Embryonic facial prominence (tissue), 1 donor: ENCODE data around the gene SIRT5.

Experiments used
- DNase-seq: peaks from one replicate; pipeline ENCODE4 v3.0.0-alpha.2; 2016; ENCODE audit errors: extremely low spot score

Gene SIRT5

DNA sequence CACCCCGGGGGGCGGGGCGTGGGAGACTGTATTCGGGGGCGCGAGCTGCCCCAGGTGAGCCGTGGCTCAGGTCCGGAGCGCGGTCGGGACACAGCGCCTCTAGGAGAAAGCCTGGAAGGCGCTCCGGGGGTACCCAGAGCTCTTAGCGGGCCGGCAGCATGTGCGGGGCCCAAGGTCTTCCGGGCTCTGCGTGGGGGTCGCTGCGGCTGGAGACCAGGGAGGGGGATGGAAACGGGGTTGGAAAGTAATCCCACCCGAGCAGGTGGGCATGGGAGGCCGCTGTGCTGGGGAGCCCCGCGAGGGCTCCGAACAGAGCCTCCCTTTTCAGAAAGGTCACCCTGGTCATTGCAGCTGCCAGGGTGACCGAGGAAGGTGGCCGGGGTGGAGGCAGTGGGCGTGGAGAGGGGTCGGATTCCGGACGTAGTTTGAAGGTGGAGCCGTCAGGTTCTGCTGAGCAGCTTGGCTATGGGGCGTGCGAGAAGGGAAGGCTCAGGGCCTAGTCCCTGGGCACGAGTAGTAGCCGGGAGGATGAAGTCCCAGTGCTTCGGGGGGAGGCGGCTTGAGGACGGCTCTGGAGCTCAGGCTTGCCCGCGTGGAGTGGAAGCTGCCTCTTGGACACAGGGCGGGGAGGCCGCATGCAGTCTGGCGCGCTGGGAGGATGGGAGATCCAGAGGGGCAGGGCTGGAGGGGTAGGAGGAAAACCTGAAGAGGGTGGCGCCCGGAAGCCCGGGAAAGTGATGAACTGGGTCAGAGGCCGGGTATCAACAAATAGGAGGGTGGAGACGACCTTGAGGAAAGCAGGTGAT, at the start of gene SIRT5:
Gene SIRT5 (plus strand): TSS at position 31 of the 806 bp plus-strand sequence. CDS start 9,510 bp downstream, outside the sequence.
- peak; percentile 52 for DNase-seq

DNA sequence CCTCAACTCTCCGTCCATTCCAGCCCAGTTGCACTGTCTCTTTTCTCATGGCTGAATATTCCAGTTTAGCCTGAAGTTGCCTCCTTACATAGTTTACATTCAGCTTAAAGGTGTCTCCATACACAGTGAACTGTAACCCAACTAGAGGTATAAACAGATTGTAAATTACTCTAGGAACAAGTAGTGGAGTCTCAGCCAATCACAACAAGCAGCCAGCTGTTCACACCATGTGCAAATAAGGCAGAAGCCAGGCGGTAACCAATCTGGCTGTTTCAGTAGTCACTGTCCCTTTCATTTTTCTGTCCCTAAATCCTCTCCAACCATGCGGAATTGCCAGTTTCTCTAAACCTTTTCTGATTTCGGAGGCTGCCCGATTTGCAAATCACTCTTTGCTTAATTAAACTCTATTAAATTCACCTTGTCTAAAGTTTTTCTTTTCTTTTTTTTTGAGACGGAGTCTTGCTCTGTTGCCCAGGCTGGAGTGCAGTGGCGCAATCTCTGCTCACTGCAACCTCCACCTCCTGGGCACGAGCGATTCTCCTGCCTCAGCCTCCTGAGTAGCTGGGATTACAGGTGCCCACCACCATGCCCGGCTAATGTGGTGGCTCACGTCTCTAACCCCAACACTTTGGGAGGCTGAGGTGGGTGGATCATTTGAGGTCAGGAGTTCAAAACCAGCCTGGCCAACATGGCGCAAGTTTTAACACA, 49.4 kb upstream of the SIRT5 start:
- DNase-seq = no peak

DNA sequence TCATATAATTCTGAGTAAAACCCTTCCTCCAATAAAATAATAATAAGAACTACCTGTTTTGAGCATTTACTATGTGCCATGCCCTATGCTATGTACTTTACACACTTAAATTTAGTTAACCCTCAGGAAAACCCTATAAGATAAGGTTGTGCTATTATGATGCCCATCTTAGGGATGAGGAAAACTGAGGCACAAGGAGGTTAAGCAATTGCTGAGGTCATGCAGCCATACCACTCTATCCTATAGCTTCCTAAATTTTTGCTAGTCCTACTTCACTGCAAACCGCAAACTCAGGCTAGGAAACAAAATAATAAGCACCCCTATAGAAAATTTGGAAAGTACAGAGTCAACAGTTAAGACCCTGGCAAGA, 48.1 kb upstream of the SIRT5 start:
- no peak for DNase-seq

DNA sequence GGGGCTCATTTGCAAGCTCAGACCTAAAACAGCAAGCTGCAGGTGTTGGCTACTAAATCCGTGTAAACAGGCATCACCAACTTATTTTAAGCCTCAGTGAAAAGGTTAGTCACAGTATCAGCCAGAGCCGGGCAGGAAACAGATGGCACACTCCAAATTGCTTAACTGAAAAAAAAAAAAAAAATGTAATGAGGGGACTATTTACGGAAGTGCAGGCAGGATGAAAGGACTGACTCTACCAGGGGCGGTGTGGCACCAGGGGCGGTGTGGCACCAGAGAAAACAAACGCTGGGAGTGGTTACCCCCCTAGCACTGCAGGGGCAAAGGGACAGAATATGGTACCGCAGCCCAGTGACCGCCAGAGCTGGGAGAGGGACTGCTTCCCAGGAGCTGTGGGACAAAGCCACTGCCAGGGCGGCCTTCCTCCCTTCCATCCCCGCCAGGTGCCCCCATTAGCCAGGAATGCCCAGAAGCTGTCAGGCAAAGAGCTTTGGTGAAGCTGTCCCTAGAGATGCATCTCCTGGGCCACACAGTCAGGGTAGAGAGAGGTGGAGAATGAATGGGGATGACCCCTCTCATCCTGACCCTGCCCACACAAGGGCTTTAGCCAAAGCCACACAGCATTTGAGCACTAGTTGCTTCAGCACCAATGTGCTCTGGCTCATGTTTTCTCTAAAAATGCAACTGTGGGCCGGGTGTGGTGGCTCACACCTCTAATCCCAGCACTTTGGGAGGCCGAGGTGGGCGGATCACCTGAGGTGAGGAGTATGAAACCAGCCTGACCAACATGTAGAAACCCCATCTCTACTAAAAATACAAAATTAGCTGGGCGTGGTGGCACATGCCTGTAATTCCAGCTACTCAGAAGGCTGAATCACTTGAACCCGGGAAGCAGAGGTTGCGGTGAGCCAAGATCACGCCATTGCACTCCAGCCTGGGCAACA, 47.4 kb upstream of the SIRT5 start:
- no peak for DNase-seq

DNA sequence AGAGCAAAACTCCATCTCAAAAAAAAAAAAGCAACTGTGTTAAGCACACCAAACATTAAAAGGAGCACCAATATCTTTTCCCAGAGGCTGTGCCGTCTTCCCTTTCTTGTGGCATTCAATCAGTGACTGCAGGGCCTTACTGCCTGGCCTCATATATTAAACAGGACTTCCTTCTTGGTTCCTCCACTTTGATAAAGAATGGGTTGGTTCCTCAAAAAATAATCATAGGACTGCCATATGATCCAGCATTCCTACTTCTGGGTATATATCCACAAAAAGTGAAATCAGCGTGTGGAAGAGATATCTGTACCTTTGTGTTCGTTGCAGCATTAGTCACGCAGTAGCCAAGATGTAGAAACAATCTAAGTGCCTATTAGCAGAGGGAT, 46.7 kb upstream of the SIRT5 start:
- DNase-seq = no peak

DNA sequence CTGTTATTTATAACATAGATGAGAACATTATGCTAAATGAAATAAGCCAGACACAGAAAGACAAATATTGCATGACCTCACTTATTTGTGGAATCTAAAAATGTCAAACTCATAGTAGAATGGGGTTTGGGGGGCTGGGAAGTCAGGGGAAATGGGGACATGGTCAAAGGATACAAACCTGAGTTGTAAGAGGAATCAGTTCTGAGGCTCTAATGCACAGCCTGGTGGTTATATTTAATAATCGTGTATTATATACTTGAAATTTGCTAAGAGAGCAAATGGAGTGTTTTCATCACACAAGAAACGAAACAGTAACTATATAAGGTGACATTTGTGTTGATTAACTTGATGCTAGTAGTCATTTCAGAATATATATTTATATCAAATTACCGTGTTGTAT, 46.2 kb upstream of the SIRT5 start:
- DNase-seq = no peak

DNA sequence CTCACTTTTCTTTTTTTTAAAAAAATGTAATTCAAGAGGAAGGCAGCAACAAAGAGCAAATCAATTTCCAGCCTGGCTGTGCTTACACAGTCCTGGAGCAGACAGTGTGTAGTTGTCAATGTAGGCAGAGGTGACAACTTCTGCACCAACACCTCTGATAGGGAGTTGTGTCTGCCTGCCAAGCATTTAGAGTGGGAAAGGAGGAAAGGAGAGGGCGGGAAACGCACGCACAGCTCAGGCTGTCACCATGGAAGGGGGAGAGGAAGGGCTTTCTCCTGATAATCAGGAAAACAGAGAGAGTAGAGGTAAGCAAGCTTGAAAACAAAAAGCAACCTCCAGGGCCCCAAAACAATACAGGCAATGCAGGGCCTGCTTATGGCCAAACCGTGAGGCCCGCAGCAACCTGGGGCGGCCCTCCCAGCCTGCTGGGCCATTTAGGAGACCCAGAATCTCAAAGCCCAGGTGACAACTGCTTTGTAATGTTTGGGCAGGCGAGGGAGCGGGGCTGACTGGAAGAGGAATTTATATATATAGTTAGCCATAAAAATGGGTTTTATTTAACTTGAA, 45.5 kb upstream of the SIRT5 start:
- no peak for DNase-seq

DNA sequence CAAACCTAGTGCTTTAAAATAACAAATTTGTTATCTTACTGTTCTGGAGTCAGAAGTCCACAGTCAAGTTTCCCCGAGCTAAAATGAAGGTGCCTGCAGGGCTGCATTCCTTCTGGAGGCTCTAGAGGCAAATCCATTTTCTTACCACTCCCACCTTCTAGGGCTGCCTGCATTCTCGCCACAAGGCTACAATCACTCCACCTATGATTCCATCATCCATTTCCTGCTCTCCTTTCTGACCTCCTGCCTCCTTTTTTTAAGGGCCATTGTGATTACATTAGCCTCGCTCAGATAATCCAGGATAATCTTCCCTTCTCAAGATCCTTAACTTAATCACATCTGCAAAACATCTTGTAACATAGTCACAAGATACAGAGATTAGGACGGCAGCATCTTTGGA, 42.4 kb upstream of the SIRT5 start:
- no peak for DNase-seq

DNA sequence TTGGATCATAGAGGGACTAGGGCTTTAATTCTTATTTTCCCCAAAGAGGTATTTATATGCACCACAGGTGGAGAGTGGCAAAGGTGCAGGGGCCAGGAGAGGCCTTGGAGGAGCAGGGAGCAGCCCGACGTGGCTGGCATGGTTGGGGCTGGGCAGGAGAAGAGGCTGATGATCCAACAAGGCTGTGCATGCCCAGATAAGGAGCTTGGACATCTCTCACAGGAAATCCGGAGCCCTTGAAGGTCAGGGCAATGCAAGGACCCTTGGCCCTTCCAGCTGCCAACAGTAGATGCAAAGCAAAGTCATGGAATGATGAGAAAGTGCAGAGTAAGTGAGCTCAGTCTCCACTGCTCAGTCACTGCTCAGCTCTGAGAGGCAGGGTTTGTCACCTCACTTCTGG, 39.9 kb upstream of the SIRT5 start:
- no peak for DNase-seq

DNA sequence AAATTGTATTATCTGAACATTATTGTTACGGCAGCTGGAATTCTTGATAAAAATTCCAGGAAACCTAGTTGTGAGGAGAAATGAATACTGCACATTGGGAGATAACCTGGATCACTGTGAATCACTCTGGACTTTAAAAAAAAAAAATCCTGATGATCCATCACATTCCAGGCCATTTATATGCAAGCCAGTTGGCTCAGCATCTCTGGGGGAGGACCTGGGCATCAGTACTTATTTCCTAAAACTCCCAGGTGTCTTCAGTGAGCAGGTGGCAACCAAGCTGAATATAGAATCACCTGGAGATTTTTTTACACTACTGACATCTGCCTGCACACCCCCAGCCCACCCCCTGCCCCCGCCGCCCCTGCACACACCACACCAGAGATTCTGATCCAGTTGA, 39.1 kb upstream of the SIRT5 start:
- DNase-seq = no peak

DNA sequence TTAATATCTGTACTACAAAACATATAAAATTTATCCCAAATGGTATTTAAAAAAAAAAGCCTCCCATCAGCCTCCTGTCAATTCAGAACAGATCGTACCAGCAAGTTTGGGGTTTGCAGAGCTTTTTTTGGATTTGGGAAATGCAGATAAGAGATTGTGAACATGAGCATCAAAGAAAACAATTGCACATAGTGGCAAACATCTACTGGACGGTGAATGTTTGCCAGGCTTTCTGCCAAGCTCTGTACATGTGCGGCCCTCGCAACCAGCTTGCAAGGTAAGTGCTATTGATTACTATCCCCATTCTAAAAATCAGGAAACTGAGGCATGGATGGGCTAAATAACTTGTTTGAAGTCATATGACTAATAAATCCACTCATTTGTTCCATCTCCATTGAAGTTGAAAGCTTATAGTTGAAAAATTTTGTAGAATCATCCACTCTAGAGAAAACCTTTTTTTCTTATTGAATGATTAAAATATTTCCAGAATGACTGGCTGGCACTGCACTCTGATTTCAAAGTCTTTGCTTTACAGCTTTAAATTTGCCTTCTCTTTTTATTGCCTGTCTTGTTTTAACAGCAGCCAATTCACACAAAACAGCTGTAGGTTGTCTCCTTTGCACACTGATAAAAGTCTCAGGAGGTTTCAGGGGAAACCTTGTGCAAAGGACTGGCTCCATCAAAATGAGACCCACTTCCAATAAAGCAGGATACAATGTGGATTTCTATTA, 37.4 kb upstream of the SIRT5 start:
- DNase-seq = no peak

DNA sequence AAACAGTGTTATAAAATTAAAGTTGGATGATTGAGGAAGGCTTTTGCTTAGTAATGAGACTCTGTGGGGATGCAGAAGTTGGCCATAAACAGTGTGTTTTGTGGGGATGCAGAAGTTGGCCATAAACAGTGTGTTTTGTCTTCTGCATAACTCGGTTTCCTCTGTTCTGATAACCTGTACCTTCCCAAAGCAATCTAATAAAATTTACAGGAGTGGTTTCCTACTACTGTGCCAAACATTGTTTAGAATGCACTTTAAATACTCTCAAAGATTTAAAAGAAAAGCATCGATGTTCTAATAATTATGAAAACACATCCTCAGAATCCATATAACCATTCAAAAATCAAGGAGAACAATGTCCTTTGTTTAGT, 36.9 kb upstream of the SIRT5 start:
- no peak for DNase-seq

DNA sequence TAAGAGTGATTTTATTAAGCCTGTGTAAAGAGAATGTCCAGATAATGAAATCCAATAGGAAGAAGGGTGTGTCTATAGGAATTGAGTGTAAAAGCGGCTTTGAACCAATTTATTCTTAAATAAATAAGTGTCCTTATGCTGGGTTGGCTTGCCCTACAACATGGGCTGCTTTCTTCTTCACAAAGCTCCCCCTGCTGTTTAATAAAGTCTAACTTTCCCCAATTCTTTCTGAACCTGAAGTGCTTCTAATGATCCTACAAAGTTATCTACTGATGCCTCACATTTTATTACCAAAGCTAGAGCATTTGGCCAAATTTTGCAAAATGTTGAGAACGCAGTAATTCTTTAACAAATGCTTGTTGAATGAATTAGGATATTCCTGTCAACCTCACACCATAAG, 36.3 kb upstream of the SIRT5 start:
- DNase-seq = no peak

DNA sequence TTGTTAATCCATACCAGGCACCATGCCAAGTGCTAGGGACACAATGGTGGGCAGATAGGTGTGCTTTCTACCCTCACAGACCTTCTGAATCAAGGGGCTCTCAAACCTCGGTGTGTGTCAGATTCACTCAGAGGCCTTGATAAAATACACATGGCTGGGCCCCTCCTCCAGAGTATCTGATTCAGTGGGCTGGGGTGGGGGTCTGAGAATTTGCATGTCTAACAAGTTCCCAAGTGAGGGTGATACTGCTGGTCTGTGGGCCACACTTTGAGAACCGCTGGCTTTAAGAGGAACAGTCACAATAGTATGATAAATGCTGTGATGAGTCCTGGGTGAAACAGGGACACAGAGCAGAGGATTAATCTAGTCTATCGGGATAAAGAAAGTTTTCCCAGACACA, 35.8 kb upstream of the SIRT5 start:
- no peak for DNase-seq

DNA sequence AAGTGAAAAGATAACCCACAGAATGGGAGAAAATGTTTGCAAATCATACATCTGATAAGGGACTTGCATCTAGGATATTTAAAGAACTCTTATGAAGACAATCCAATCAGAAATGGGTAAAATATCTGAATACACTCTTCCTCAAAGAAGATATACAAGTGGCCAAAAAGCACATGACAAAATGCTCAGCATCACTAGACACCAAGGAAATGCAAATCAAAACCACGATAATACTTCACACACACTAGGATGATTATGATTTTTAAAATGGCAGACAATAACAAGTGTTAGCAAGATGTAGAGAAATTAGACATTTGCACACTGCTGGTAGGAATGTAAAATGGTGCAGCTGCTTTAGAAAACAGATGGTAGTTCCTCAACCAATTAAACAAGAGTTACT, 34.8 kb upstream of the SIRT5 start:
- DNase-seq = no peak

DNA sequence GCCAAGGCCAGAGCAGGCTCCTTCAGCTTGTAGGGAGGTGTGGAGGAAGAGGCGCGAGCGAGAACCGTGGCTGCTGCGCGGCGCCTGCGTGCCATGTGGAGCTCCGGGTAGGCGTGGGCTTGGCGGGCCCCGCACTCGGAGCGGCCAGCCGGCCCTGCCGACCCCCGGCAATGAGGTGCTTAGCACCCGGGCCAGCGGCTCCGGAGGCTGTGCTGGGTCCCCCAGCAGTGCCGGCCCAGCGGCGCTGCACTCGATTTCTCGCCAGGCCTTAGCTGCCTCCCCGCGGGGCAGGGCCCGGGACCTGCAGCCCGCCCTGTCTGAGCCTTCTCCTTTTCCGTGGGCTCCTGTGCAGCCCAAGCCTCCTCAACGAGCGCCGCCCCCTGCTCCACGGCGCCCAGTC, 32.9 kb upstream of the SIRT5 start:
- DNase-seq = no peak

DNA sequence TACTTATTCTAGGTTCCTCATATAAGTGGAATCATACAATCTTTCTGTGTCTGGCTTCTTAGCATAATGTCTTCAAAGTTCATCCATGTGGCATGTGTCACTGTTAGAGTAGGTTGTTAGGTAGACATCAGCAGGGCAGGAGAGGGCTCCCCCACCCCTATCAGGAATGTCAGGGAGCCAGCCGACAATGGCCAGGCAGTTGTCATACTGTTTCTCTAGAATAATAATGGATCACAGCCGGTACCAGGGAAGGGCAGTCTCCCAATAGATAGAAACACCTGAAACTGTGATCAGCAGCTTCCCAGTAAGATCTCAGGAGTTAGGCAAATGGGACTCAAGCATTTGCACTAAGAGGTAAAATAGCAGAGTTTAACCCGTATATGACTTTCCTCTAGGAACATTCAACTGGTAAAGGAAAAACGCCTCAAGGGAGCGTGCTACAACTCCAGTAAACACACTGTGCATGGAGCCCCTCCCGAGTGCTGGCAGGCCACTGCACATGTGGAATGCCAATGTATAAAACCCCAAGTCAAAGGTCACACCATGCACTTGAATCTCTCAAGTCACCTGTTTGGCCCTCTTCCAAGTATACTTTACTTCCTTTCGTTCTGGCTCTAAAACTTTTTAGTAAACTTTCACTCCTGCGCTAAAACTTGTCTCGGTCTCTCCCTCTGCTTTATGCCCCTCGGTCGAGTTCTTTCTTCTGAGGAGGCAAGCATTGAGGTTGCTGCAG, 29.8 kb upstream of the SIRT5 start:
- DNase-seq = no peak

DNA sequence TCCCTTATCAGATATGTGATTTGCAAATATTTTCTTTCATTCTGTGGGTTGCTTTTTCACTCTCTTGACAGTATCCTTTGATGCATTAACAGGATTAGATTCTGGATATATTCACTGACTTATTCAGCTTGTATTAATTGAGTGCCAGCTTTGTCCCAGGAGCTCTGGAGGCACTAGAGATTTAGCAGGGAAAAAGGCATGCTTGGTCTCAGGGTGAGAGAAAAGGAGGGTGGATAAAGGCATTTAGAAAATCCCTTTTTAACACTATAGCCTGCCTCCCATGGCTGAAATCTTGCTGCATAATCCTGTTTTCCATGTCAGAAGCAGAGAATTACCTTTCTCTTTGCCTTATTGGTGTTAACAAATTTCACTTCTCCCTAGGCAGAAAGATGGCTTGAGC, 28.5 kb upstream of the SIRT5 start:
- no peak for DNase-seq

DNA sequence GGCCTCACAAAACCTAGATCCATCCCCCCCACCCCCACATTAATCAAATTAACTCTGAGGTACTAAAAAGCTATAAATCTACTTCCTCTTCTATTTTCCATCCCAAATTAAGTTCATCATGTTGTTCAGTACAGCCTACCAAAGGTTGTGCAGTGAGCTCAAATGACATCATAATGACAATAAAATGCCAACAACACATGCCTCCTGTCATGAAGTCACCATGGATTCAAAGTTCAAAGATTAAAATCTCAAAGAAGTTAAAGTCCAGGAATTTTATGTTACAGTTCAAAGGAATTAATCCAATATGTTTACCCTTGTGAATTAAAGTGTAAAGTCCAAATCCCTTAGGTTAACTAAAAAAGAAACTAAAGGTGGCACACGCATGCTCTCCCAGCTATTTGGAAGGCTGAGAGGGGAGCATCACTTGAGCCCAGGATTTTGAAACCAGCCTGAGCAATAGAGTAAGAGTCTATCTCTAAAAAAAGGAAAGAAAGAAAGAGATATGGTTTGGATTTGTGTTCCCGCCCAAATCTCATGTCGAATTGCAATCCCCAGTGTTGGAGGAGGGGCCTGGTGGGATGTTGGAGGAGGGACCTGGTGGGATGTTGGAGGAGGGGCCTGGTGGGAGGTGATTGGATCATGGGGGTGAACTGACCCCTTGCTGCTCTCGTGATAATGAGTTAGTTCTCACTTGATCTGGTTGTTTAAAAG, 25.7 kb upstream of the SIRT5 start:
- DNase-seq = no peak

DNA sequence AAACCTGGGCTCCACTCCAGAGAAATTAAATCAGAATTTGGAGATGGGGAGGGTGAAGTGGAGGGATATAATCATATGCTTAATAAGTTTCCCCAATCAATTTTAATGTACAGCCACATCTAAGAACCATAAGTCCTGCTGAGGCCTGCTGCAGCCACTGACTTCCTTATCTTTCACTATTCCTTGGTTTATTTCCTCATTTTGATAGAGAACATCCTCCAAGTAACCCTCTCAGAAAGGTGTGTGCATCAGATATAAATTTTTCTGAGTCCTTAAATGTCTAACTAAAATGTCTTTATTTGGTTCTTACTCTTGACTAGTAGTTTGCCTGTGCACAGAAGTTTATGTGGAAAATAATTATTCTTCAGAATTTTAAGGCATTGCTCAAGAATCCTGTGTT, 23.7 kb upstream of the SIRT5 start:
- DNase-seq = no peak
